ENCODE results near the gene ZNF672. TPM values are rescaled to one million over a fixed set of nuclear protein-coding genes. Genes with fewer than 3 reads are reported as not detected.
A peak's percentile ranks its signal among the peaks of the same experiment; 100 is the strongest.

Gene ZNF672
- total and polyA plus RNA-seq, 2 of the 13 experiments (the other 11 are each of a cell fraction or from before 2014, with no cell fraction given) = 17.2 to 22.9 TPM

- no peak for TF ChIP-seq SNAI1 (CRISPR knock-in tag; IDR thresholded peaks at IDR 0.05; ENCODE audit: borderline replicate concordance)
- no peak for TF ChIP-seq GZF1 (CRISPR knock-in tag; IDR thresholded peaks at IDR 0.05)
- TF ChIP-seq ZNF644 (CRISPR knock-in tag; IDR thresholded peaks at IDR 0.05; ENCODE audit: low read depth) = no peak; the same call in 1 of the 2 replicates
- no peak for TF ChIP-seq RELA (CRISPR knock-in tag; IDR thresholded peaks at IDR 0.05)
- no peak for TF ChIP-seq NFKB2 (CRISPR knock-in tag; IDR thresholded peaks at IDR 0.05; ENCODE audit: borderline replicate concordance)
- peak; percentile 53 for TF ChIP-seq NFYC (CRISPR knock-in tag; IDR thresholded peaks at IDR 0.05)
- TF ChIP-seq ZBTB39 (CRISPR knock-in tag; IDR thresholded peaks at IDR 0.05) = no peak
- TF ChIP-seq SAP130 (CRISPR knock-in tag; IDR thresholded peaks at IDR 0.05; ENCODE audit: low read depth) = no peak; the same call in 1 of the 2 replicates
- no peak for TF ChIP-seq ZHX1 (CRISPR knock-in tag; IDR thresholded peaks at IDR 0.05; ENCODE audit: low read depth)
- no peak for TF ChIP-seq MYC (CRISPR knock-in tag; IDR thresholded peaks at IDR 0.05; ENCODE audit: borderline replicate concordance)
- no peak for TF ChIP-seq NFIC (IDR thresholded peaks at IDR 0.05; ENCODE audit: low read length)
- TF ChIP-seq E2F1 (CRISPR knock-in tag; IDR thresholded peaks at IDR 0.05) = no peak
- no peak for TF ChIP-seq MYNN (CRISPR knock-in tag; IDR thresholded peaks at IDR 0.05; ENCODE audit: low read depth)
- TF ChIP-seq ZNF839 (CRISPR knock-in tag; IDR thresholded peaks at IDR 0.05; ENCODE audit: borderline replicate concordance) = no peak
- no peak for TF ChIP-seq CREB1 (IDR thresholded peaks at IDR 0.05)
- no peak for TF ChIP-seq CREB1 (CRISPR knock-in tag; IDR thresholded peaks at IDR 0.05)
- no peak for TF ChIP-seq MAFK (conservative IDR thresholded peaks at IDR 0.05 in 1 of 2, IDR thresholded peaks at IDR 0.05 in 1 of 2; ENCODE audit: low read length in 2 of 2)
- no peak for TF ChIP-seq ZNF891 (CRISPR knock-in tag; IDR thresholded peaks at IDR 0.05)
- peak; percentile 94 for TF ChIP-seq ZFX (CRISPR knock-in tag; IDR thresholded peaks at IDR 0.05; ENCODE audit: low read depth)
- no peak for TF ChIP-seq HNRNPLL (IDR thresholded peaks at IDR 0.05; ENCODE audit: low read depth, low read length, poor library complexity, severe bottlenecking)
- TF ChIP-seq ZNF282 (IDR thresholded peaks at IDR 0.05; ENCODE audit: partially characterized antibody) = no peak
- TF ChIP-seq CAMTA2 (CRISPR knock-in tag; IDR thresholded peaks at IDR 0.05; ENCODE audit: borderline replicate concordance) = no peak; the same call in 1 of the 2 replicates
- TF ChIP-seq TAF15 (IDR thresholded peaks at IDR 0.05; ENCODE audit: low read depth, low read length, poor library complexity, severe bottlenecking) = no peak
- no peak for TF ChIP-seq ZNF30 (CRISPR knock-in tag; IDR thresholded peaks at IDR 0.05)
- TF ChIP-seq ZSCAN22 (CRISPR knock-in tag; IDR thresholded peaks at IDR 0.05) = no peak
- no peak for TF ChIP-seq ZNF652 (CRISPR knock-in tag; IDR thresholded peaks at IDR 0.05; ENCODE audit: borderline replicate concordance, low read depth)
- TF ChIP-seq ZNF567 (CRISPR knock-in tag; IDR thresholded peaks at IDR 0.05; ENCODE audit: borderline replicate concordance) = no peak
Observed at GRCh38 chr1:248872752-248873408, 34.9 kb downstream of the ZNF672 start (continued).

All from HepG2 (cell line).